SKM-1 (cell line): Measurements from ENCODE around the gene ZSCAN25.
"Not testable (repeated sequence)": the region's sequence is repeated elsewhere in the genome, so short reads cannot be mapped to it uniquely, and the experiment has no call there.

Experiments used
- DNase-seq: peaks from one replicate; lab custom pipeline; 2025; ENCODE audit not compliant: unreplicated experiment; lab: John Stamatoyannopoulos, UW

Gene ZSCAN25

GRCh38 chr7:99616359-99617191 lies at the start of gene ZSCAN25:
ZSCAN25 (plus strand) TSS chr7:99616946; CDS start chr7:99619607, 2,661 bp downstream.
- DNase-seq, result peak; percentile 91

- DNase-seq, result not testable (repeated sequence)
Observed at GRCh38 chr7:99568770-99569169, 48.0 kb upstream of the ZSCAN25 start.

GRCh38 chr7:99571768-99572167 lies 45.0 kb upstream of the ZSCAN25 start:
- DNase-seq, result no peak

- no peak for DNase-seq
Observed at GRCh38 chr7:99573257-99573656, 43.5 kb upstream of the ZSCAN25 start.

GRCh38 chr7:99576251-99576650 lies 40.5 kb upstream of the ZSCAN25 start:
- DNase-seq, result no peak

- no peak for DNase-seq
Observed at GRCh38 chr7:99579281-99579955, 37.3 kb upstream of the ZSCAN25 start.

- DNase-seq, result no peak
Observed at GRCh38 chr7:99579956-99580777, 36.6 kb upstream of the ZSCAN25 start.

- DNase-seq, result not testable (repeated sequence)
Observed at GRCh38 chr7:99580778-99581332, 35.9 kb upstream of the ZSCAN25 start.

GRCh38 chr7:99588868-99589267 lies 27.9 kb upstream of the ZSCAN25 start:
- DNase-seq, result no peak

- DNase-seq, result no peak
Observed at GRCh38 chr7:99594948-99595745, 21.6 kb upstream of the ZSCAN25 start.

- no peak for DNase-seq
Observed at GRCh38 chr7:99596408-99596955, 20.3 kb upstream of the ZSCAN25 start.

GRCh38 chr7:99597762-99598501 lies 18.8 kb upstream of the ZSCAN25 start, which contains the start of gene TMEM225B:
TMEM225B (plus strand) TSS chr7:99598267; CDS start chr7:99604389, 6,122 bp downstream.
- no peak for DNase-seq

GRCh38 chr7:99599836-99600235 lies 16.9 kb upstream of the ZSCAN25 start:
- no peak for DNase-seq

GRCh38 chr7:99601656-99602310 lies 15.0 kb upstream of the ZSCAN25 start:
- DNase-seq, result no peak

GRCh38 chr7:99605527-99605926 lies 11.2 kb upstream of the ZSCAN25 start:
- DNase-seq, result no peak

GRCh38 chr7:99606531-99606930 lies 10.2 kb upstream of the ZSCAN25 start:
- no peak for DNase-seq

GRCh38 chr7:99607548-99607947 lies 9.2 kb upstream of the ZSCAN25 start:
- no peak for DNase-seq

- DNase-seq, result no peak
Observed at GRCh38 chr7:99614495-99614894, 2.3 kb upstream of the ZSCAN25 start.

GRCh38 chr7:99615989-99616358 lies 772 bp upstream of the ZSCAN25 start:
- no peak for DNase-seq
